HG03280 (cell line): ENCODE measurements around the gene PSME1.

ENCODE experiments used
- ATAC-seq: cut with Tn5 transposase; IDR thresholded peaks from one replicate; pipeline ENCODE4 v1.9.1; 2021; ENCODE audit warnings: mild to moderate bottlenecking, moderate library complexity; ENCODE audit not compliant: unreplicated experiment

PSME1 gene

GRCh38 chr14:24145690-24146452 is 9.9 kb downstream of the PSME1 start:
- no peak for ATAC-seq

GRCh38 chr14:24146453-24146977 is 10.5 kb downstream of the PSME1 start, which contains the start of gene PSME2:
PSME2 (minus strand) TSS chr14:24146610; CDS start chr14:24146581, 29 bp downstream.
- ATAC-seq: peak; percentile 57

DNA sequence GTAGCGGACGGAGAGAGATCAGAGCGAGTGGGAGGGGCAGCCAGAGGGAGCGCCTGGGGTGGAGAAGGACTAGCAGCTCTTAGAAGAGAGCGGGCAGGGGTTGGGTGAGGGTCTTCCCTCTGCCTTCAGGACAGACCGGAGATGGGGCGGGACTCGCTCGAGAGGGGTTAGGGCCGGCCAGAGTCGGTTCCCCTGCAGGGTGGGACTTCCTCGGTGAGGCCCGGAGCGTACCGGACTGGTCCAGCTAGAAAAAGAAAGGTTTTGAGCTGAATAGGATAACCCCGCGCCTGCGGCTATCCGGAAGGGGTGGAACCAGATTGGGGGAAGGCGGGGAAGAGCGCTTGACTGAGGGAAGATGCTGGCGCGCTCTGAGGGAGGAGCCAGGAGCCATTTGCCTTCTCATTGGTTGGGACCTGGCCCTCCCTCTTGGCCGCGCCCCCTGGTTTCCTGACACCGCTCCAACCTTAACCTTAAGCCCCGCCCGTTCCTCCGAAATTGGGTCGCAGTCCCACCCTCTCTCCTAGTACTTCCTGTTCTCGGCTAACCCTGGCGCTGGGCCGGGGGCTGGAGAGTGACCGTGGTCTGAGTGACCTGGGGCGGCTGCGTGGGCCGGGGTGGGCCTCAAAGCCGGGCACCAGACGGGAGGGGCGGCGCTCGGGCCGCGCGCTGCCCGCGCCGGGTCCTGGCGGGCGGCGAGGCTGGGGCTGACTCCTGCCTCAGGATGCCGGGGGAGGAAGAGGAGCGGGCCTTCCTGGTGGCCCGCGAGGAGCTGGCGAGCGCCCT is 11.2 kb downstream of the PSME1 start, which contains the start of gene RNF31:
Gene RNF31 (plus strand): TSS at position 521 of the 783 bp plus-strand sequence. CDS start 201 bp downstream, at position 722.
- ATAC-seq: peak; percentile 81

DNA sequence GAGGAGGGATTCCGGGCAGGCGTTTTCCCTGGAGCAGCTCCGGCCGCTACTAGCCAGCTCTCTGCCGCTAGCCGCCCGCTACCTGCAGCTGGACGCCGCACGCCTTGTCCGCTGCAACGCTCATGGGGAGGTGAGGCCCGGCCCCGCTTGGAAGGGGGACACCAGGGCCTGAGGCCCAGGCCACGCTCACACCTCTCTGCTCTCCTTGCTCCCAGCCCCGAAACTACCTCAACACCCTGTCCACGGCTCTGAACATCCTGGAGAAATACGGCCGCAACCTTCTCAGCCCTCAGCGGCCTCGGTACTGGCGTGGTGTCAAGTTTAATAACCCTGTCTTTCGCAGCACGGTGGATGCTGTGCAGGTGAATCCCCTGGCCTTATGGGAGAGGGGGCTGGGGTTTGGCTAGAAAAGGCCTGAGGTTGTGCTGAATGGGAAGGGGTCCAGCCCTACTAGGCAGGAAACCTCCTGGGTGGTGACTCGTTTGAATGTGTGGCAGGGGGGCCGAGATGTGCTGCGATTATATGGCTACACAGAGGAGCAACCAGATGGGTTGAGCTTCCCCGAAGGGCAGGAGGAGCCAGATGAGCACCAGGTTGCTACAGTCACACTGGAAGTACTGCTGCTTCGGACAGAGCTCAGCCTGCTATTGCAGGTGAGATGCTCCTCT is 11.9 kb downstream of the PSME1 start:
- no peak for ATAC-seq

GRCh38 chr14:24149302-24149969 is 13.4 kb downstream of the PSME1 start:
- no peak for ATAC-seq

GRCh38 chr14:24150061-24150460 is 14.1 kb downstream of the PSME1 start:
- no peak for ATAC-seq

GRCh38 chr14:24150567-24150966 is 14.6 kb downstream of the PSME1 start:
- no peak for ATAC-seq

DNA sequence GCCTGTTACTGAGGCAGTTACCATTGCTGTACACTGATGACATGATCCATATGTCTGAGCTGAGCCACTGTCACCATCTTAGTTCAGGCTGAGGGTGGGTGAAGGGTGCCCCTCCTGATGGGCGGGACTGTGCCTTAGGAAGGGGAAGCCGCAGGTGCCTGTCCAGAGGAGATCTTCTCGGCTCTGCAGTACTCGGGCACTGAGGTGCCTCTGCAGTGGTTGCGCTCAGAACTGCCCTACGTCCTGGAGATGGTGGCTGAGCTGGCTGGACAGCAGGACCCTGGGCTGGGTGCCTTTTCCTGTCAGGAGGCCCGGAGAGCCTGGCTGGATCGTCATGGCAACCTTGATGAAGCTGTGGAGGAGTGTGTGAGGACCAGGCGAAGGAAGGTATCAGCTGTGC is 15.0 kb downstream of the PSME1 start:
- ATAC-seq: no peak

- ATAC-seq: no peak
Observed at GRCh38 chr14:24151404-24152080, 15.5 kb downstream of the PSME1 start.

GRCh38 chr14:24155100-24155499 is 19.1 kb downstream of the PSME1 start:
- no peak for ATAC-seq

DNA sequence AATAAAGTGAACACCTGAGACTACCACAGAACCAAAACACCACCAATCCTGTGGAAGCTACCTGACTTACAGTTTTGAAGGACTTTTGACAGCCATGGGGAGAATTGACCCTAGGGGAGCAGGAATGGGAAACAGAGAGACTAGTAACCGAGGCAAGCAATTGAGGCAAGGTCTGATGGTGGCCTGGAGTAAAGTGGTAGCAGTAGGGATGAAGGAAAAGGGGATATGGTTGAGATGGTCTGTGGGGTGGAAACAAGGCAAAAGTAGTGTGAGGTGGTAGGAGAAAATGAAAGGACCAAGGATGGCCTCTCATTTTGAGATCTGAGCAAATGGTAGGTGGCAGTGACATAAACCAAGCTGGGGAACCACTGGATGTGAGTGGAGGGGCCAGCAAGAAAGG is 20.8 kb downstream of the PSME1 start:
- ATAC-seq: no peak

DNA sequence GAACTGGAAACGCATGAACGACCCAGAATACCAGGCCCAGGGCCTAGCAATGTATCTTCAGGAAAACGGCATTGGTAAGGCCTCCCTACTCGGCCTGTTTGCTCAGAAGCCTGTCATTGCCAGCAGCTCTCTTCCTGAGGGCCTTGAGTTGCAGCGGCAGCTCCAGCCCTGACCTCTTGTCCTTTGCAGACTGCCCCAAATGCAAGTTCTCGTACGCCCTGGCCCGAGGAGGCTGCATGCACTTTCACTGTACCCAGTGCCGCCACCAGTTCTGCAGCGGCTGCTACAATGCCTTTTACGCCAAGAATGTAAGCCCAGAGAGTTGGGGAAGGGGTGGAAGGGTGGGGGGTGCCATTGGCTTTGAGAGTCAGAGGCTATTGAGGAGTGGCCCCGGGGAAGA is 21.3 kb downstream of the PSME1 start:
- ATAC-seq: no peak

DNA sequence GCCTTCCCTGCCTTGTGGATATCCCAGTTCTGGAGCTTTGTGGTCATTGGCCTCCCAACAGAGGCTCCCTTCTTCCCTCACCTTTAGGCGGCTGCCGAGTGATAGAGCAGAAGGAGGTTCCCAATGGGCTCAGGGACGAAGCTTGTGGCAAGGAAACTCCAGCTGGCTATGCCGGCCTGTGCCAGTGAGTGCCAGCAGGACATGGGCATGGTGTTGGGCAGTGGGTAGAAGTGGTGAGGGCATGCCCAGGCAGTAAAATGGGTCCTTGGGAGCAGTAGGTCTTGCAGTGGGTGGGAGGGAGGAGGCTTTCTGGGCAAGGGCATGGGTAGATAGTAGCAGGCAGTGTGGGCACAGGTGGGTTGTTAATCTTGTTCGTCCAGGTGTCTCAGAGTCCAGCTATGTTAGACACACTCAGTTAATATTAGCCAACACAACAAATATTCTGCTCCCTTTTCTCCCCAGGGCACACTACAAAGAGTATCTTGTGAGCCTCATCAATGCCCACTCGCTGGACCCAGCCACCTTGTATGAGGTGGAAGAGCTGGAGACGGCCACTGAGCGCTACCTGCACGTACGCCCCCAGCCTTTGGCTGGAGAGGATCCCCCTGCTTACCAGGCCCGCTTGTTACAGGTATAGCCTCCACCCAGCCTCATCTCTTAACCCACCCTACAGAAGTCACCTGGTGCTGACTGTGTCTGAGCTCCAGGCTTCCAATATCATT is 23.9 kb downstream of the PSME1 start:
- no peak for ATAC-seq

DNA sequence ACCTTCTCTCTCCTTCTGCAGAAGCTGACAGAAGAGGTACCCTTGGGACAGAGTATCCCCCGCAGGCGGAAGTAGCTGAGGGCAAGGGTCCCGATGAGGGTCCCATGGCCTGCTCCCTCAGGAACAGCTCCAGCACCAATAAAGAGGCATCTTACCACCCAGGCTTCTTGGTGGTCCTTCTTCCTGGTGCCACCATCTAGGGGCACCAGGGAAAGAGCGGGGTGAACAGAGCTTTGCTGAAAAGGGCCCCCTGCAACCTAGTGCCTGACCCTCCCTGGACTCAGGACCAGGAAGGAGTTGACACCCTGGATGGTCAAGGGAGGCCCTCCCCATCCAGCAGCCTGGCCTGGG is 24.5 kb downstream of the PSME1 start:
- ATAC-seq: no peak

DNA sequence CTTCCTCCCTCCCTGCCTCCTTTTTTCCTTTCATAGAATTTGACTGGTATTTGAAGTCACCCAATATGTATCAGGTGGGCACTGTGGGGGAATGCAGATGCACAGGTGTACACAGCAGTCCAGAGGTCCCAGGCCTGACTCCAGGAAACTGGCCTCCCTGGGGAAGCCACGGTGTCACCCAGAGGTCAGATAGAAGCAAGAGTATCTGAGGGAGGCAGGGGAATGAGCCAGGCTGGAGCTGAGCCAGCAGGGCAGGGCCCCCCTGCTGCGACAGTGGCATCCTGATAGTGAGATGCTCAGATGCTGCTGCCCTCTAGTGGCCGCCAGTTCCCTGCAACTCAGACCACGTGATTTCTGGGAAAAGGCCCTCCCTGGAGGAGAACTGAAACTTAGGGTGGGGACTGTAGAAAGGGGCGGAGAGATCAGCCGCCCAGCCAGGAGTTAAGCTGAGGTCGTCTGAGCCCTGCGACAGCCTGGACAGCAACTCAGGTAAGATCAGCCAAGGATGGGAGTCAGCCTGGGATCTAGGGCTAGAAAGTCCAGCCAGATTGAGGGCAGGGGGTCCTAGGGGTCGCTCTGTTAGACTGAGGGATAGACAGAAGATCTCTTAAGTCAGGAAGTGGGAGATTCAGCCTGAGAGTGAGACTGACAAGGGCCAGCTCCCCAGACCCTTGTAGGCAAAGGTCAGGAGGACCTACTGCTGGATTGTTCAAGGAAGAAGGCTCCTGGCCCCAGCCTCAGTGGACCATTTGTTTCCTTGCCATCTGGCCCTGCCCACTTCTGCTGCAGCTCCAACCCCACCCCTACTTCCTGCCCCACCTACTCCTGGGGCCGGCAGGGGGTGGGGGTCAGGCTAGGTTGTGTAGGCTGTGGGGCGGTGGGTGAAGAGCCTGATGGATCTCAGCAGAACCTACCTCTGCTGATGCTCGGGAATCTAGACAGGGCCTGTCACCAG is 25.1 kb downstream of the PSME1 start, which contains the start of gene IRF9:
Gene IRF9 (plus strand): TSS at position 416 of the 955 bp plus-strand sequence. CDS start 880 bp downstream, outside the sequence.
- ATAC-seq: peak; percentile 82

- ATAC-seq: no peak
Observed at GRCh38 chr14:24162093-24162492, 26.1 kb downstream of the PSME1 start.

GRCh38 chr14:24164518-24164991 is 28.6 kb downstream of the PSME1 start:
- ATAC-seq: no peak

DNA sequence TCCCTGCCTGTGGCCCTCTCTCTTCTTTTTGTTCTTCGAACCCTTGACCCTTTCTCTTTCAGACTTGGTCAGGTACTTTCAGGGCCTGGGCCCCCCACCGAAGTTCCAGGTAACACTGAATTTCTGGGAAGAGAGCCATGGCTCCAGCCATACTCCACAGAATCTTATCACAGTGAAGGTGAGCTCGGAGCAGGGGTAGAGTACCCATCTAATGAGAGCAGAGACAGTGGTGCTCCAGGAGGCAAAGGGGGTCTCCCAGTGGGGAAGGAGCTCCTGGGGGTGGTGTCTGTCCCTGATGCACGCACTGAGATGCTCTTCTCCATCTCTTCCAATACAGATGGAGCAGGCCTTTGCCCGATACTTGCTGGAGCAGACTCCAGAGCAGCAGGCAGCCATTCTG is 29.8 kb downstream of the PSME1 start:
- no peak for ATAC-seq
